HG03135 (cell line): ENCODE data around the gene SRGAP1.
"Not testable (repeated sequence)": the region's sequence is repeated elsewhere in the genome, so short reads cannot be mapped to it uniquely, and the experiment has no call there.

Experiments used
- ATAC-seq: cut with Tn5 transposase; IDR thresholded peaks from one replicate; pipeline ENCODE4 v1.9.1; 2021; ENCODE audit warnings: mild to moderate bottlenecking, moderate library complexity; ENCODE audit not compliant: unreplicated experiment

SRGAP1 gene

DNA sequence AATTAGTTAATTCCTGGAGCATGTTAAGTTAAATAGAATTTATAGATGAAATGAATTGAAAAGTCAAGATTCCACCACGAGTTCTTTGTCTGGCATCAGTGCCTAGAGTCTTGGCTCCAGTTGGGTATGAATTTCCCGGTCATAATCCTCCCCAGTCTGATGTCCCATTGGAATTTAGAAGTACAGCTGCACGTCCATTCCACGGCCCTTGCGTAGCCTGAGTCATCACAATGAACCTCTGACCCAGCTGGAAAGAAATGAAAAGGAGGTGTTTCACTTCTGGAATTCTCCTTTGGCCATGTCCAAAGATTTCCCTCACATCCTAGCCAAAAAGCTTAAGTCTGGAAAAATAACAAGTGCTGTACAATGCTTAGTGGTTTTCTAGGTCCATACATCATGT, 254.9 kb downstream of the SRGAP1 start:
- ATAC-seq = no peak

DNA sequence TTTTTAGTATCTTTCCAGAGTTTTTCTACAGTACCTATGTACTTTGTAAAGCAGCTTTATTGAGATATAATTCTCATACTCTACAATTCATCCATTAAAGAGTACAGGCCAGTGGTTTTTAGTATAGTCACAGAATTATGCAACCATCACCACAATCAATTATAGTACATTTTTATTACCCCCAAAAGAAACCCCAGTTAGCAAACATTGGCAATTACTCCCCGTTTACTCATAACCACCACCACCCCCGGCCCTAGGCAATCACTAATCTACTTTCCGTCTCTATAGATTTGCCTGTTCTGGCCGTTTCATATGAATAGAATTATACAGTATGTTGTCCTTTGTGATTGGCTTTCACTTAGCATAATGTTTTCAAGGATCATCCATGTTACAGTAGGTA, 257.8 kb downstream of the SRGAP1 start:
- ATAC-seq = no peak

DNA sequence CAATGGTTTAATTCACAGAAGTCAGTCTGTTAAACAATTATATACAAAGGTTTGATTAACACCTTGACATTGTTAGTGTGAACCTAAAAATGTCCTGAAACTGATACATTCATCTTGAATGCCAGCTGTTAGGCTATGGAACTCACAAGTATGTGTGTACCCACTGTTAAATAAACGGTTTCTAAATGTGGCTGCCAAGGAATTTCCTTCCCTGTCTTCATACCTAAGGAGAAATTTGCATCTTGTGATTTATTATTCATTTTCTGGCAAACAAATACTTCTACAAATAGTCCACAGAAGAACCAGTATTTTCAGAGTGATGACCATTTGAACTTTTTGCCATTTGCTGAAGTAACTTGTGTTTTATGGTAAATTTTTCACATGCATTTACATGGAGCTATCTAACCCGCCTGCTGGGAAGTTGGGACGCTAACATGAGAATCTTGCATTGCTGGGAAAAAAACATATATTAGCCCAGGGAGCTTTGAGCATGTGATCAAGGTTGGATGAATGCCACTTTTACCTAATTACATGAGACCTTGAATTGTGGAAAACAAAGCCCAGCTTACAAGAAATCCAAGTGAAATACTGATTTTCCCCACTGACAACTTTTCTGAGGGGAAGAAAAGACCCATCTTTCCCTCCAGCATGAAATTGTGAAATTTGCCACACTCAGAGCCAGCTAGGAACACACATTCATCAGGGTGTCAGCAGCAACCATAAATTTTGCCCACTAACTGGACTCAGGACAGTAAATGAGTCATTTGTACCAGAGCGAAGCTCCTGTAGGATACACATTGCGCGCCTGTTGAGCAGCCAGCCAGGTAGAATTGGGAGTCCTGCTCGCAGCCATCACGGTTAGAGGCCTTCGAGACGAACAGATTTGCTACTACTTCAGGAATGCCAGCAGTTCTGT, 259.6 kb downstream of the SRGAP1 start:
- no peak for ATAC-seq

DNA sequence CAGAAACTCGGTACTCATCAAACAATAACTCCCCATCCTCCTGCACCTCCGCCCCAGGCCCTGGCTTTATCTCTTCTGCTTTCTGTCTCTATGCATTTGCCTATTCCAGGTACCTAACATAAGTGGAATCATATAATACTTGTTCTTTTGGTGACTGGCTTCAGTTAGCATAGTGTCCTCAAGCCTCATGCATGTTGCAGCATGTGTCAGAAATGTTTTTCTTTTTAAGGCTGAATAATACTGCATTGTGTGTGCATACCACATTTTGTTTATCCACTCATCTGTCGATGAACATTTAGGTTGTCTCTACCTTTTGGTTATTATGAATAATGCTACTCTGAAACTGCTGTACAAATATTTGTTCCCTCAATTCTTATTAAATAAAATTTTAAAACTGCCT, 260.5 kb downstream of the SRGAP1 start:
- ATAC-seq = no peak

DNA sequence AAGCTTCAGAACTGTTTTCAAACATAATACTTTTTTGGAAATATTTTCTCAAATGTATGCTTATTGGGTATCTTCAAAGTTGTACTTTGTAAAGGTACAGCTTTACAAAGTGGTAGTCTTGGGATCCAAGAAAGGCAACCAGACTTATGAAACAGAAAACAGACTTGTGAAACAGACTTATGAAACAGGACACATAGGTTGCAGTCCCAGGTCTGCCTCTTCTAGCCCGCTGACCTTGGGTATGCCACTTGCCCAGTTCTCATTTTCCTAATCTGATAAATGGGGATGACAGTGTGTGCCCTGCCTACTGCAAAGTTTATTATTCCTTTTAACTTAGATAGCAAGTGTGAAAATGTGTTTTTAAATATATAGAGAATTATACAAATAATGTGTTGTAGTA, 263.3 kb downstream of the SRGAP1 start:
- no peak for ATAC-seq

DNA sequence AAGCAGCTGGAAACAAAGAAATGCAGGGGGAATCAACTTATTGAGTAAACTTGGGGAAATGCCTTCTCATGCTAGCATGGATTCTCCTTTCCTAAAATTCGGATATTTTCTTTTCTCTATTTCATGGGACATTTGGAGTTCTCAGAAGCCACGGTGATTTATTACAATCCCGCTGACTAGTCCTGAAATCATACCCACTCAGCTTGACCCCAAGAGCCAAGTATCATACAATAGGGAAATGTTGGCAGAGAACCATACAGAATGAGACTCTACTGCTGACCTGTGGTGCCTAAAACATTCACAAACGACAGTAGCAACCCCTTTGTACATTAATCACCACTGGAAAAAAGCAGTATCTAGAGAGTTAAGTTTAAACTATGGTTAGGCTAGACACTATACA, 265.2 kb downstream of the SRGAP1 start:
- ATAC-seq = no peak

DNA sequence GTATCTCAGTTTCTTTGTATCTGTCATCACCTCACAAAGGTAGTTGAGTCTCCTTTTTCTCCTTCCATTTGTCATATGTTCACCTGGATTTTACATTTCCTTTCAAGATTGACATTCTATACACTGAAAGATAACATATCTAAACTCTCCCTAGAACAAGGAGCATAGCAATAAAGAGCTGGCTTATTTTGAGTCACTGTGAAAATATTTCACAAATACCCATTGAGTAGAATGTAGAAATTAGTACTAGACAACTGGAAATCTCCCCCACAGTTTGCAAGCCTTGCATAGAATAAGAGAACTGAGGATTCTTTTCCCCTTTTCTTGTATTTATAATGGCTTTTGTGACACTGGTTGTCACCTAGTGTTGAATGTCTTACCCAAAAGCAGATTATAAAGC, 266.4 kb downstream of the SRGAP1 start:
- ATAC-seq = no peak

DNA sequence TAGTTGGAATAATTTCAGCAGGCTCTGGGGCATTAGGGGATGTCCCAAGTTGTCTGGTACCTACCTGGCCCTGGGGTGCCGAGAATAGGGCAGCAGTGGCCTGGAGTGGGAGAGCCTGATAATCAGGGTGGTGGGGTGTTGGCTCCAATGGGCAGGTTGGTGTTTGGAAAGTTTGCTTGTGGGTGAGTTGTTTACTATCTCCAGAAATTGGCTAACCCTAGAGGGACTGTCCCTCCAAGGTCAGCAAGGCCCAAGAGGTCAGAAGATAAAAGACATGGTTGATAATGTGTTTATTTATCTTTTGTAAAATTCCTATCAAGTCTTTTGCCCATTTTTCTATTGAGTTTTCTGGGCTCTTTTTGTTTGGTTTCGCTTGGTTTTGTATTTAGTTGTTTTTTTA, 272.5 kb downstream of the SRGAP1 start:
- ATAC-seq = no peak

DNA sequence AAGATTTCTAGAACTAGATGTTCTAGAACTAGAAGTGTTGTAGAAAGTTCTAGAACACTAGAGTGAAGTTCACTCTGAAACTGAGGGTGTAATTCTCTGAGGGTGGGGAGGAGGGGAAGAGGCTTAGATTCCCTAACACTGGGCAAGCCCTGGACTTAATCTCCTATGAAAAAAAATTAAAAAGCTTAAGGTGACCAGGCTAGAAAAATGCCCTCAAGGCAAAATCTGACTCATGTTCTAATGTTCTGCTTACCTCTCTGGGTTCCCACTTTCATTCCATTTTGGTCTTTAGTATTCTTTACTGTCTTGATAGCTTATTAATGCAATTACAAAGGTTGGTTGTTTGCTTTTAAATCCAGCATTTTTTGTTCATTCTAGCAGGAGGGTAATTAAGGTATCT, 276.1 kb downstream of the SRGAP1 start:
- ATAC-seq = no peak

DNA sequence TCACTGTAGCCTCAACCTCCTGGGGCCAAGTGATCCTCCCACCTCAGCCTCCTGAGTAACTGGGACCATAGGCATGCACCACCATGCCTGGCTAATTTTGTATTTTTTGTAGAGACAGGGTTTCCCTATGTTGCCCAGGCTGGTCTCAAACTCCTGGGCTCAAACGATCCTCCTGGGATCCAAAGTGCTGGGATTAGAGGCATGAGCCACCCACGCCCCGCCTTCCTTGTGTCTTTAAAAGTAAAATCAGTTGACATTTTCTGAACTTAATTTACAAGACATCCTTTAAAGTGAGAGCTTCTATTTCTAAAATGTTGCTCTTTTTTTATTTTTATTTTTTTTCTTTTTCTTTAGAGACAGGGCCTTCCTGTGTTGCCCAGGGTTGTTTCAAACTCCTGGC, 276.6 kb downstream of the SRGAP1 start:
- ATAC-seq = not testable (repeated sequence)

DNA sequence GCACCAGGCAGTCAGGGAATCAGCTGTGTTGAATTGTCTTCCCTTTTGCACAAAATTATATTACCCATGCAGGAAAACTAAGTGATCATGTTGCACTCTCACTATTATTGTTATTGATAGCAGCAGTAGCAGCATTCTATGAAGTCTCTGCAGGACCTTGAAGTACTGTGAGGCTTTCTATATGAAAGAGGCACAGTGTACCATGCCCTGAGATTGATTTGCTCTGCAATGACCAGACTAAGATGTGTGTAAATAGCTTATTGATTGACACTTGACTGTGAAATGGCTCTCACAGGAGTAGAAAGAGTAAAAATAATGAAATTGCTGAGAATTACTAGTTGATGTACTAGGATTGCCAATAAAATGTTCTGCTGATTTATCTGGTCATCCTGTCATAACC, 277.7 kb downstream of the SRGAP1 start:
- no peak for ATAC-seq

DNA sequence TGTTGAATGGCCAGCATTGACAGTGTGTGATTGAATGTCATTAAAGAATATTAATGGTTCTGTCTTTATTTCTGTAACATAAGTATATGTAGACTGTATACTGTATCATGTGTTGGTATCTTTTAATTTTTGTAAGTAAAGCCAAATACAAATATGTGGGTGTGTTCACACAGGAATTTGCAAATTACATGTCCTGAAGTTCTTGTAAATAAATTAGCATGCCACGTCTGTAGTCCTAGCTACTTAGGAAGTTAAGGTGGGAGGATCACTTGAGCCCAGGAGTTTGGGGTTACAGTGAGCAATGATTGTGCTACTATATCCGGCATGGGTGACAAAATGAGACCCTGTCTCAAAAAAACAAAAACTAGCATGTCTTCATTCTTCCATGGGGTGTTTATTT, 278.5 kb downstream of the SRGAP1 start:
- no peak for ATAC-seq

DNA sequence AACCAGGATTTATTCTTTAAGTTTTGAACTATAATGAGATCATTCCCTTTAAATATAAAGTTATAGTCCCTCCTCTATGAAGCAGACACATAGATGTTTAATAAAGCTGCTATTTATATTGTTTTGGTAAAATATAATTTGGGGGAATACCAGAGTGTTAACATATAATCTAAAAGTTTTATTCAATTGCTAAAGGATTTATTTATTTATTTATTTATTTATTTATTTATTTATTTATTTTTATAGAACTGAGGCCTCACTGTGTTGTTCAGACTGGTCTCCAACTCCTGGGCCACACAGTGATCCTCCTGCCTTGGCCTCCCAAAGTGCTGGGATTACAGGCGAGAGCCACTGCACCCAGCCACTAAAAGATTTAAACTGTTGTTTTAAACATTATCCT, 278.9 kb downstream of the SRGAP1 start:
- ATAC-seq = no peak

DNA sequence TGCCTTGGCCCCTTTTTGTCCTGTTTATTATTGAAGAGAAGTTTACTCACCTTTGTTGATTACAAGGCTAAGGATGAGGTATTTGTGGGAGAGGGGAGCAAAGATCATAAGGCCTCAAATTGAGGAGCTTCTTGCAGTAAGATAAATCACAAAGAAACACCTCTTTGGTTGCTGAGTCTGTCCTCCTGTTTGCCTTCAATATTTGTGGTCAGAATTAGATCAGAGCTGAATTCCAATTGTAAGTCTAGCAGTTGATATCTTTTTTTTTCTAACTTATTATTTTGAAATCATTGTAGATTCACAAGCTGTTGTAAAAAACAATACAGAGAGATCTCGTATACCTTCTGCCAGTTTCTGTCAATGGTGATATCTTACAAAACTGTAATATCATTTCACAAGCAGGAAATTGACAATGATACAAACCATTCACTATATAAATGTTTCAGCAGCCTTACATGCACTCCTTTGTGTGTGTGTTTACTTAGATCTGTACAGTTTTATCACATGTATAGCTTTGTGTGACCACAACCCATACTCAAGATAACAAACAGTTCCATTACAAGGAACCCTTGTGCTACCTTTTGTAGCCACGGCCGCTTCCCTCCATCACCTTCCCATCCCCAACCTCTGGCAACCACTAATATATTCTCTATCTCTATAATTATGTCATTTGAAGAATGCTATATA, 280.2 kb downstream of the SRGAP1 start:
- no peak for ATAC-seq

DNA sequence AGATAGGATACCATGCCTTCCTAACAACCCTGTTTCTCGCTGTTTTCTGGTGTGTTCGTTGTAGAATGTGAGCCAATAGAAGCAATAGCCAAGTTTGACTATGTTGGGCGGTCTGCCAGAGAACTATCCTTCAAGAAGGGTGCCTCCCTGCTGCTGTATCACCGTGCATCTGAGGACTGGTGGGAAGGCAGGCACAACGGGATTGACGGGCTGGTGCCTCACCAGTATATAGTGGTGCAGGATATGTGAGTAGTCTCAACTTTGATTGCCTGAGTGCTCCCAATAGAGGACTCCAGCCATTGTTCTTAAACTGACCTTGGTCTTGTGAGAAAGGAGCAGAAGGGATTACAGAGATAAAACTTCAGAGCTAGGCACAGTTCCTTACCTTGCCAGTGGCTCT, 281.4 kb downstream of the SRGAP1 start:
- no peak for ATAC-seq

DNA sequence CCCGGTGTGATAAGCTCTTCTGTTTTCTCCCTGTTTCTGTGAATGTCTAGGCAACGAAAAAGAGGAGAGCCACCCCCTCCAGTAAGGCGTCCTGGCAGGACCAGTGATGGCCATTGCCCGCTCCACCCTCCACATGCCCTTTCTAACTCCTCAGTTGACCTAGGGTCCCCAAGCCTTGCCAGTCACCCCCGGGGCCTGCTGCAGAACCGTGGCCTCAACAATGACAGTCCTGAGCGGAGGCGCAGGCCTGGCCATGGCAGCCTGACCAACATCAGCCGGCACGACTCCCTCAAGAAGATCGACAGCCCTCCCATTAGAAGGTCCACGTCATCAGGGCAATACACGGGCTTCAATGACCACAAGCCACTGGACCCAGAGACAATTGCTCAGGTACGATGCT, 283.3 kb downstream of the SRGAP1 start:
- ATAC-seq = no peak

DNA sequence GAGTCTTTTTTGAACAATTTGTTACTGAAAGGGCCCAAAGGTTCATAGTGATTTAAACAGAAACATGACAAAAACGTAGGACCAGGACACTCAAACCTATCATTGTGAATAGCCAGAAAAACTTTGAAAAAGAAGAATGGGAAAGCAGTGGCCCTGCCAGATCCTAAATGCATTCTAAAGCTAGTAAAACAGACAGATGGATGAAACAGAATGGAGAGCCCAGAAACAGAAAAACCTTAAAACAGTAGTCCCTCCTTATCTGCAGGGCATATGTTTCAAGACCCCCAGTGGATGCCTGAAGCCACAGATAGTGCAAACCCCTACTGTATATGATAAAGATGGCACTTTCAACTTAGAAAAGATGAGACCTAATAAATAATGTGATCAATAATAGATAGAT, 283.9 kb downstream of the SRGAP1 start:
- ATAC-seq = no peak

DNA sequence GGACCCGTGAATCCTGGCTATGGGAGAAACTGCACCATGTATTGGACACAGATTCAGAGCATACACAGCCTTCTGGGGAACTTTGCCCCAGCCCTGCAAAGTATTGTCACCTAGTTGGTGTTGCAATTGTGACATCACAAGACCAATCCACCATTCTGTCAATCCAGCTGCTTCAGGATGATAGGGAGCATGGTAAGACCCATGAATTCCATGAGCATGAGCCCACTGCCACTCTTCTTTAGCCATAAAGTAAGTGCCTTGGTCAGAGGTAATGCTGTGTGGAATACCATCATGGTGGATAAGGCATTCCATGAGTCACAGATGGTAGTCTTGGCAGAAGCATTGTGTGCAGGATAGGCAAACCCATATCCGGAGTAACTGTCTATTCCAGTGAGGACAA, 286.0 kb downstream of the SRGAP1 start:
- not testable (repeated sequence) for ATAC-seq

DNA sequence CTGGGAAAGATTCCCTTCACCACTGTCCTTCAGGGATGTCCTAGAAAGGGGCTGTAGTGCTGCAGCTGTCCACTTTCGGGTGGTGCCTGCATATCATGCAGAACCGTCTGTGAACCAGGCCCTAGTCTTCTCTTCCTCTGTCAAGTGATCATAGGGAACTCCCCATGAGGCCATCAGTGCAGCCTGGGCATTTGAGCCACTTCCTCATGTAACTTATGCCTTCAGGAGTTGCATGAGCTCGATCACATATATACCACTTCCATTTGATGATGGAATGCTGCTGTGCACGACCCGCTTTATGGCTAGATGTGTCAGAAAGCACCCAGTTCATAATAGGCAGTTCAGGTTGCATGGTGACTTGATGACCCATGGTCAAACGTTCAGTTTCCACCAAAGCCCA, 287.0 kb downstream of the SRGAP1 start:
- ATAC-seq = not testable (repeated sequence)

DNA sequence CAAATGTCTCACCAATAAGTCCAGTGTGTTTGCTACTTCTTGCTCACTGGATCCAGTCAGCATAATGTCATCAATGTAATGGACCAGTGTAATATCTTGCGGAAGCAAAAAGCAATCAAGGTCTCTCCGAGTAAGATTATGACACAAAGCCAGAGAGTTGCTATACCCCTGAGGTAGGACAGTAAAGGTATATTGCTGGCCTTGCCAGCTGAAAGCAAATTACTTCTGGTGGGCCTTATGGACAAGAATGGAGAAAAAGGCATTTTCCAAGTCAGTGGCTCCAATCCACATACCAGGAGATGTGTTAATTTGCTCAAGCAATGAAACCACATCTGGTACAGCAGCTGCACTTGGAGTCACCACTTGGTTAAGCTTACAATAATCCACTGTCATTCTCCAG, 288.2 kb downstream of the SRGAP1 start:
- not testable (repeated sequence) for ATAC-seq

DNA sequence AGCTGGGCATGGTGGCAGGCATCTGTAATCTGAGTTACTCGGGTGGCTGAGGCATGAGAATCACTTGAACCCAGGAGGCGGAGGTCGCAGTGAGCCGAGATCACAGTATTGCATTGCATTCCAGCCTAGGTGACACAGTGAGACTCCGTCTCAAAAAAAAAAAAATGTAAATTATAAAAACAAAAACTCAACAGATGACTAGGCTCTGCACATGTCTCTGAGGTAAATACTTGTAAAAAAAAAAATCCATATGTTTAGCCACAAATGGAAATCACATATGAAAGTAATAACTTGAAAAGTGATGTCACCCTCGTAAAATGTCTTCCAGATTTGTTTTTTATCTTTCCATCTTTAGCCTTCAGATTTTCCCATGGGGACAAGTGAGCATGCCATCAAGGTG, 292.6 kb downstream of the SRGAP1 start:
- no peak for ATAC-seq

DNA sequence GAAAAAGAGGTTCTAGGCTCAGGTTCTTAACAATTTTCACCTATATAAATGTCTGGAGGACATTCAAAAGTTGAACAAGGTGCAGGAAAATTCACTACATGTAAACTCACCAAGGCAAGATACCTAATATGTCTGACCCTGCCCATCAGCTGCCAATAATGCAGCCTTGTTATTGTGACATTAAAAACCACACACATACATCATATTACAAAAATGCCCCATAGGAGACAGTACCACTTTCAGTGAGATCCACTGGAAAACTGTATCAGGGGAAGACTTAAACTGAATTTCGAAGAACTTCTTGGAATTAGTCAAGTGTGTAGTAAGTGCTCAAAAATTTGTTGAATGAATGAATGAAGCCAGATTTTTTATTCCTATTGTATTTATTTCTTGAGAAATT, 294.5 kb downstream of the SRGAP1 start:
- no peak for ATAC-seq
